OCI-M1 (cell line): ENCODE data around the gene MARCHF3.
"Not testable (repeated sequence)": the region's sequence is repeated elsewhere in the genome, so short reads cannot be mapped to it uniquely, and the experiment has no call there.

Experiments
- DNase-seq: peaks from one replicate; lab custom pipeline; 2025; lab: John Stamatoyannopoulos, UW

The MARCHF3 gene

DNA sequence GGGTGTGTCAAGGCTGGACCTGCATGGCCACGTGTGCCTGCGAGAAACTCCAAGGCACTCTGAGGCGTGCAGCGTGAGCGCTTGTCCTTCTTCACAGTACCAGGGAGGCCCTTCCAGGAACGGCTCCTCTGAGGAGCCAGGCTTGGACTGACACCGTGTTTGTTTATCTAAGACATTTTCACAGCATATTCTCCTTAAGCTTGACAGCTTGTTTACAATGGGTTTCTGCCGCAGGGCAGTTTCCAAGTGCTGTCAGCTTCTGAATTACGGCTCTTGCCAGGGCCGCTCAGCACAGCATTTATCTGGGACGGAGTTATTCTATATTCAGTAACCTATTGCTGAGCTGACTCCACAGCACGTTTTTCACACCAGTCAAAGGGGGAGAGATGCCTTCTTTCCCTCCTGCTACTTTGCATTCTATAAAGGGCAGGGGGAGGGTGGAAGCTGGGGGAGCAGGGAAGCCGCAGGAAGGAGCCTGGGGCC lies 155.0 kb downstream of the MARCHF3 start:
- no peak for DNase-seq

DNA sequence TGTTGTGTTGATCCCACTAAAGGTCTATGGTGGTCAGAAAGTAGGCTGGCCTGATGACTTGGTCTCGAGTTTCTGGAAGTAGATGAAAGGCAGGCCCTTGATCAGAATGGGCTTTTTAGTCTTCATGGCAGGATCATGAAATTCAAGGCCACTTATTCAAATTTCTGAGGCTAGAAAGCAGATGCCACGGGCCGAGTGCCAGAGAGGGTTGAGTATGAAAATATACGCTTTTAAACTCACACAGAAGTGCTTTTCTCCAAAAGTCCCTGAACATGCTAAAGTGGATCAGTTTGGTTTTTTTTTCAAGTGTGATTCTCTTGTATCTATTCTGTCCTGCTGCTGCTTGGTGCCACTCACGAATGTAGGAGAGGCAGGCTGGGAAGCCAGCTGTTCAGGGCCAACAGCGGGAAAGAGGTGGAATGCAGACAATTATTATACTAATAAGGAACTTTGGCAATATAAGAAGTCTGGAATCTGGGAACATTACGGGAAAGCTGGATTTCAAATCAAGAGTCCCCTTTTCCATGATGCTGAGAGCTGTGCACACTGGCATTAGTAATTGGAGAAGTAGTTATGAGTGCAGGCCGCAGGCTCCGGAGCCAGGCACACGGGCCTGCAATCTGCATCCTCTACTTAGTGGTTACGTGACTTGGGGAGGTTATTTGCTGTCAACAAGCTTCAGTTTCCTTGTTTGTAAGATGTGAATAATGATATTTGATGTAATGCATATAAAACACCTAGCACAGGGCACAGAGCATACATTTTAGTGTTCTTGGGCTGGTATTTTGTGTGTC lies 157.6 kb downstream of the MARCHF3 start:
- no peak for DNase-seq

DNA sequence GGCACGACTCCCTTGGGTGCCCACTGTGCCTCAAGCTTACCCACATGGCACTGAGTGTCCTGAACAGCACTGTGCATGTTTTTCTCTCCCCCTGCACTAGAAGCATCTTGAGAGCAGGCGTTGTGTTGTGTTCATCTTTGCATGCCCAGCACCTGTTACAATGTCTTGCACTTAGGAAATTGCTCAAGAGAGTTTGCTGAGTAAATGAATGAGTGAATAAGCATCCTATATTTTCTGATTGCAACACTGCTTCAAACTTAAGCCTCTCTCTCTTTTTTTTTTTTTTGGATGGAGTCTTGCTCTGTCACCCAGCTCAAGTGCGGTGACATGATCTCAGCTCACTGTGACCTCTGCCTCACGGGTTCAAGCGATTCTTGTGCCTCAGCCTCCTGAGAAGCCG lies 158.9 kb downstream of the MARCHF3 start:
- DNase-seq = no peak

GRCh38 chr5:126869005-126869451 lies 161.3 kb downstream of the MARCHF3 start:
- no peak for DNase-seq

- no peak for DNase-seq
Measured at GRCh38 chr5:126868338-126869004, 161.9 kb downstream of the MARCHF3 start.

GRCh38 chr5:126866851-126867636 lies 163.3 kb downstream of the MARCHF3 start:
- no peak for DNase-seq

DNA sequence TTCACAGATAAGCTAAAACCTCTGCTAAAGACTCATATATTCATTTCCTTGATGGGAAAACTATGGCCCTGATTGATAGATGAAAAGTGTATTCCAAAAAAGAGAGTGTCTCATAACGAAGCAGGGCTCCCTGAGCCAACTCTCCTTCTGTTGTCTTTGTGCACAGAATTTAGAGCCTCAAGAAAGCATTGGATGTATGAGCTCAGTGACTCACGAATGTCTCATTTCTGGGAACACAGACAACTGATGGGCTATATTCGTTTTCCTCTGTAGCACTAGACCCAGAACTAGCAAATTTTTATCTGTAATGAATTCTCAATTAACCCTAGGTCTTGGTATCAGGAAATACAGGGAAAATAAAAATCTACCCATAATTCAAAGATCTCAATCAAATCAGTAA lies 165.1 kb downstream of the MARCHF3 start:
- no peak for DNase-seq

GRCh38 chr5:126864042-126864688 lies 166.2 kb downstream of the MARCHF3 start:
- DNase-seq = no peak

DNA sequence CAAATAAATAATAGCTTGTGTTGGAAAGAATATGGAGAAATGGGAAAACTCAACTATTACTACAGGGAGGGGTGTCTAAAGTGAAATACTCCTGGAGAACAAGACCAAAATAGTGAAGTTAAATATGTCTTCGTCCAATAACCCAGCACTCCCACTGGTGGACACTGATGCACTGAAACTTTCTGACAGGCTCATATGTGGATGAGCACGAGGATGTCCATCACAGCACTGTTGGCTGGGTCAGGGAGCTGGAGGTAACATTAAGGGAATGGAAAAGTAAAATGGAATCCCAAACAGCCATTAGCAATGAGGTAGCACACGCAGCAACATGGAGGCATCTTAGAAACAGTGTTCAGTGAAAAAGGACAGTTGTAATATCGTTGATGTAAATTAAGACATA lies 167.0 kb downstream of the MARCHF3 start:
- DNase-seq = no peak

DNA sequence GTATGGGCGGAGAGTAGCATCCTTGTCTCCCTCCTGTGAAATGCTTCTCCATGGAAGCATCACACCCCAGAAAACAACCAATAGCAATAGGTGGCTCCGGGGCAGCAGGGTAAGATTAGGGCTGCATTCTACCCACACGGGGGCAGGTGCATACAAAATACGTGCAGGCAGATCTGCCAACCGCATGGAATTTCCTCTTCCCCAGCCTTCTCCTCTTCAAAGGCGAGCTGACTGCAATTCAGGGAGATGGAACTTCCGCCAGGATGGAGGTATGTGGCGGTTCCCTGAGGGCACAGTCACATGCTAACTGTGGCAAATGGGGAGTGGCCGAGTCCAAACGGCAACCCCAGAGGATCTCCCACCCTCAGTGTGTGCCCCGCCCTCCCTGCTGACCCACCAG lies 171.9 kb downstream of the MARCHF3 start:
- DNase-seq = no peak

- no peak for DNase-seq
Measured at GRCh38 chr5:126857472-126858410, 172.6 kb downstream of the MARCHF3 start.

GRCh38 chr5:126855266-126855665 lies 175.1 kb downstream of the MARCHF3 start:
- DNase-seq = no peak

- no peak for DNase-seq
Measured at GRCh38 chr5:126854526-126855110, 175.7 kb downstream of the MARCHF3 start.

DNA sequence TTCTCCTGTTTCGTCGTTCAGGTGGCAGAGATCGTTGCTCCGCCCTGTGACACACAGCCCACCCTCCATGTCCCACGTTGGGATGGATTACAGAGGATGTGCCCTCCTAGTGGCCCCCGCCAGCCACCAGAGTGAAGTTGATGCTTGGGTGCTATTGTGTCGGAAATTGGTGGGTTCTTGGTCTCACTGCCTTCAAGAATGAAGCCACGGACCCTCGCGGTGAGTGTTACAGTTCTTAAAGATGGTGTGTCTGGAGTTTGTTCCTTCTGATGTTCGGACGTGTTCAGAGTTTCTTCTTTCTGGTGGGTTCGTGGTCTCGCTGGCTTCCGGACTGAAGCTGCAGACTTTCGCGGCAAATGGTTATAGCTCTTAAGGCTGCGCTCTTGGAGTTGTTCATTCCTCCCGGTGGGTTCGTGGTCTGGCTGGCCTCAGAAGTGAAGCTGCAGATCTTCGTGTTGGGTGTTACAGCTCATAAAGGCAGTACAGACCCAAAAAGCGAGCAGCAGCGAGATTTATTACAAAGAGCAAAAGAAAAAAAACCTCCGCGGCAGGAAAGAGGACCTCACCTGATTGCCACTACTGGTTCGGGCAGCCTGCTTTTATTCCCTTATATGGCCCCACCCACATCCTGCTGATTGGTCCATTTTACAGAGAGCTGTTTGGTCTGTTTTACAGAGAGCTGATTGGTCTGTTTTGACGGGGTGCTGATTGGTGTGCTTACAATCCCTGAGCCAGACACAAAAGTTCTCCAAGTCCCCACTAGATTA lies 176.6 kb downstream of the MARCHF3 start:
- DNase-seq = not testable (repeated sequence)

DNA sequence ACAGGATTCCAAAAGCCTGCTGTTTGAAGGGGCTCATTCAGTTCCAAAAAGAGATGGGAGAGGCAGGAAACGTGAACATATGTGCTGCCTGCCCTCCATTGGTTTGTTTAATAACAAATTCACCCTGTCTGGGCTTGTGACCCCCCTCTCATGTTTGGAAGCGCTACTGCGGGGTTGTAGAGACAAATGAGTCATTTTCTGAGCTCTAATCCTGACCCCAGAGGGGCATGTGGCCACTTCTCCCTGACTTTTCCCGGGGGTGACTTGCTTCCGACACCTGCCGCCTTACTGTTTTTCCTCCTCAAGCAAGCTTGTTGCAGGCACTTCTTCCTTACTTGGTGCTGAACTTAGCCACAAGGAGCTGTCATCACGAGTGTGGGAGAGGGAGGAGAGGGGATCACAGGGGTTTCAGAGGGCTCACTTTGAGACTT lies 177.5 kb downstream of the MARCHF3 start:
- no peak for DNase-seq

- no peak for DNase-seq
Measured at GRCh38 chr5:126852091-126852571, 178.2 kb downstream of the MARCHF3 start.

DNA sequence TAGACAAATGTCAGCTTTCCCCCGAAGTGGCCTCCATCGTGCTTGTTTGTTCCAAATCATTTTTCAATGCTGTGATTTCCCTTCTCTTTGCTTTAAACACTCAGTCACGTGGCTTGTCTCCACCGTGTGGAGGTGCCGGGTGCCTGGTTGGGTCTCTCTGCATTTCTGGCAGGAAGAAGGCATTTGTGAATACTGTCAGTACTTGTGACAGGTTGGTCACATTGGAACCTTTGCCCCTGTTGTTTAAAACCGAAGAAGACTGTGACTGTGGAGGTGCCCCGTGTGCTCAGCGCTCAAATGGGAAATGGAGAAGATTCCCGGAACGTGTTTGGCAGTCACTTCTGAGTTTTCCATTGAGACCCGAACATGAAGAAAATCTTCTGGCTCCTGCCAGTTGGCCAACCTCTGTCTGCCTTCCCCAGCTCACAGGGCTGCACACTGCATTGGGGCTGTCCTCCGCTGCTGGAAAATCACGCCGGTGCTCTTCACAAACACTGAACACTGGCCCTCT lies 178.8 kb downstream of the MARCHF3 start:
- no peak for DNase-seq

- peak; percentile 36 for DNase-seq
Measured at GRCh38 chr5:126849101-126849678, 181.2 kb downstream of the MARCHF3 start.

DNA sequence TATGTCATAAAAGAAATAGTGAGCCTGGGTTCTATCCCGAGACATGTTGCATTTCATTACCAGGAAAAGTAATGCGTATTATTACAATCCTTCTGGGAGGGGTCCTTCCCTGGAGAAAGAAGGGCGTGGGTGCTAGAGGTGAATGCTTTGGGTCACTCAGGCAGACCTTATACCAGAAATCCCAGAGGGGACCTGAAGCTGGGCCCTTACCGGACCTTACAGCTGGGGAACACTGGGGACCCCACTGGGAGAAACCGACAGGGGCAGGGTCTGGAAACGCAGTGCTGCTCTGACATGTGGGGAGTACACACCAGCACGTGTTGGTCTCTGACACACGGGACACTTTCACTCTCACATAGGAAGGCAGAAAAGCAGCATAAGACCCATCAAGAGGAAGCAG lies 182.1 kb downstream of the MARCHF3 start:
- DNase-seq = no peak
